ENCODE results near the gene NOL8.

The NOL8 gene

GRCh38 chr9:92325269-92325990 lies at the start of gene NOL8, which contains the start of gene CENPP:
Gene NOL8, minus strand, starts transcription at chr9:92325350. Its CDS starts 1,189 bp downstream, at chr9:92324161.
Gene CENPP, plus strand, starts transcription at chr9:92325953.
- DNase-seq (ENCODE audit: low read depth, low spot score) = peak; percentile 80

- no peak for DNase-seq (ENCODE audit: low read depth, low spot score)
Observed at GRCh38 chr9:92373167-92373566, 48.0 kb upstream of the NOL8 start.

- DNase-seq (ENCODE audit: low read depth, low spot score) = no peak
Observed at GRCh38 chr9:92369075-92369474, 43.9 kb upstream of the NOL8 start.

GRCh38 chr9:92360083-92360482 lies 34.9 kb upstream of the NOL8 start:
- DNase-seq (ENCODE audit: low read depth, low spot score) = no peak

GRCh38 chr9:92359394-92359995 lies 34.3 kb upstream of the NOL8 start:
- DNase-seq (ENCODE audit: low read depth, low spot score) = no peak

GRCh38 chr9:92353051-92353450 lies 27.9 kb upstream of the NOL8 start:
- no peak for DNase-seq (ENCODE audit: low read depth, low spot score)

GRCh38 chr9:92350740-92351133 lies 25.6 kb upstream of the NOL8 start:
- DNase-seq (ENCODE audit: low read depth, low spot score) = no peak

- no peak for DNase-seq (ENCODE audit: low read depth, low spot score)
Observed at GRCh38 chr9:92349771-92350739, 24.9 kb upstream of the NOL8 start.

GRCh38 chr9:92345582-92345981 lies 20.4 kb upstream of the NOL8 start:
- DNase-seq (ENCODE audit: low read depth, low spot score) = no peak

GRCh38 chr9:92342825-92343488 lies 17.8 kb upstream of the NOL8 start:
- no peak for DNase-seq (ENCODE audit: low read depth, low spot score)

GRCh38 chr9:92341578-92341977 lies 16.4 kb upstream of the NOL8 start:
- DNase-seq (ENCODE audit: low read depth, low spot score) = no peak

- no peak for DNase-seq (ENCODE audit: low read depth, low spot score)
Observed at GRCh38 chr9:92333282-92333634, 8.1 kb upstream of the NOL8 start.

- no peak for DNase-seq (ENCODE audit: low read depth, low spot score)
Observed at GRCh38 chr9:92332577-92333281, 7.6 kb upstream of the NOL8 start.

- peak; percentile 29 for DNase-seq (ENCODE audit: low read depth, low spot score)
Observed at GRCh38 chr9:92328225-92328624, 3.1 kb upstream of the NOL8 start.

GRCh38 chr9:92327283-92327850 lies 2.2 kb upstream of the NOL8 start:
- DNase-seq (ENCODE audit: low read depth, low spot score) = no peak

GRCh38 chr9:92325991-92326500 lies 896 bp upstream of the NOL8 start:
- no peak for DNase-seq (ENCODE audit: low read depth, low spot score)

GRCh38 chr9:92324889-92325268 lies 271 bp downstream of the NOL8 start:
- DNase-seq (ENCODE audit: low read depth, low spot score) = no peak

GRCh38 chr9:92324431-92324830 lies 719 bp downstream of the NOL8 start:
- no peak for DNase-seq (ENCODE audit: low read depth, low spot score)

GRCh38 chr9:92315456-92315855 lies 9.7 kb downstream of the NOL8 start:
- no peak for DNase-seq (ENCODE audit: low read depth, low spot score)

- DNase-seq (ENCODE audit: low read depth, low spot score) = no peak
Observed at GRCh38 chr9:92313624-92314012, 11.5 kb downstream of the NOL8 start.
